ENCODE measurements around the gene PHF21B. TPM values are rescaled to one million over a fixed set of nuclear protein-coding genes. Genes with fewer than 3 reads are reported as not detected.

Gene PHF21B
- total RNA-seq, 1 experiment from 2014 or later: 4.5 TPM

GRCh38 chr22:44975427-44976262 lies 34.2 kb downstream of the PHF21B start:
- DNase-seq (ENCODE audit: low read depth, low spot score): peak; percentile 8
- Histone ChIP-seq H3K9me3 (ENCODE audit: control insufficient read depth, insufficient read depth, low read depth, low read length) (no peaks in the 10 kb centered on the region), H3K27me3 (ENCODE audit: control insufficient read depth, insufficient read depth, low read length) (no peaks in the 10 kb centered on the region), H3K27ac (ENCODE audit: low read length) (no peak overlapping the region), H3K4me3 (ENCODE audit: low read depth in 2 of 2, low read length in 2 of 2) (no peak overlapping the region), H3K36me3 (ENCODE audit: control insufficient read depth, insufficient read depth, low read length) (no peaks in the 10 kb centered on the region), H3K4me1 (ENCODE audit: control insufficient read depth, insufficient read depth, low read length) (no peaks in the 10 kb centered on the region)
- in situ Hi-C loops (cut with HindIII; ENCODE audit: low pct_unique_long_range_greater_than_20kb, low sequenced_read_pairs) (no loop called here), intact Hi-C loops (cut with micrococcal nuclease; ENCODE audit: unreplicated experiment) (loop anchor here (5.0 kb wide), 1 partner anchor 107 kb away; no protein-coding TSS in a partner anchor)
- ChIA-PET CTCF (no interaction called here), POLR2A (no interaction called here)
- TF ChIP-seq, protein P1, sequence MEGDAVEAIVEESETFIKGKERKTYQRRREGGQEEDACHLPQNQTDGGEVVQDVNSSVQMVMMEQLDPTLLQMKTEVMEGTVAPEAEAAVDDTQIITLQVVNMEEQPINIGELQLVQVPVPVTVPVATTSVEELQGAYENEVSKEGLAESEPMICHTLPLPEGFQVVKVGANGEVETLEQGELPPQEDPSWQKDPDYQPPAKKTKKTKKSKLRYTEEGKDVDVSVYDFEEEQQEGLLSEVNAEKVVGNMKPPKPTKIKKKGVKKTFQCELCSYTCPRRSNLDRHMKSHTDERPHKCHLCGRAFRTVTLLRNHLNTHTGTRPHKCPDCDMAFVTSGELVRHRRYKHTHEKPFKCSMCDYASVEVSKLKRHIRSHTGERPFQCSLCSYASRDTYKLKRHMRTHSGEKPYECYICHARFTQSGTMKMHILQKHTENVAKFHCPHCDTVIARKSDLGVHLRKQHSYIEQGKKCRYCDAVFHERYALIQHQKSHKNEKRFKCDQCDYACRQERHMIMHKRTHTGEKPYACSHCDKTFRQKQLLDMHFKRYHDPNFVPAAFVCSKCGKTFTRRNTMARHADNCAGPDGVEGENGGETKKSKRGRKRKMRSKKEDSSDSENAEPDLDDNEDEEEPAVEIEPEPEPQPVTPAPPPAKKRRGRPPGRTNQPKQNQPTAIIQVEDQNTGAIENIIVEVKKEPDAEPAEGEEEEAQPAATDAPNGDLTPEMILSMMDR (IDR thresholded peaks at IDR 0.05): peak; percentile 84
- TF ChIP-seq REST (IDR thresholded peaks at IDR 0.05; ENCODE audit: insufficient read depth in 1 of 2, low read depth in 2 of 2, low read length in 1 of 2): peak; percentile 99
- TF ChIP-seq SIN3A (IDR thresholded peaks at IDR 0.05; ENCODE audit: borderline replicate concordance, insufficient read depth, low read depth, low read length): 0 out of 2 replicates have a peak, but pooled peaks have one; percentile 48
- no peak for TF ChIP-seq POLR2AphosphoS5 (IDR thresholded peaks at IDR 0.05; ENCODE audit: low read depth, low read length)
- TF ChIP-seq TCF7L2 (IDR thresholded peaks at IDR 0.05; ENCODE audit: low read depth, low read length): no peak
- ATAC-seq: peak; percentile 91
- no TSS peak for BruUV-seq (replicated peaks)

- H3K27me3 ChIP-seq (ENCODE audit: control insufficient read depth, insufficient read depth, low read length): no peaks in the 10 kb centered on the region
- intact Hi-C loops (cut with micrococcal nuclease; ENCODE audit: unreplicated experiment): no loop called here
- no TSS peak for BruUV-seq (replicated peaks)
- H3K36me3 ChIP-seq (ENCODE audit: control insufficient read depth, insufficient read depth, low read length): no peaks in the 10 kb centered on the region
- H3K27ac ChIP-seq (ENCODE audit: low read length): no peak overlapping the region
- no peaks in the 10 kb centered on the region for H3K9me3 ChIP-seq (ENCODE audit: control insufficient read depth, insufficient read depth, low read depth, low read length)
- DNase-seq (ENCODE audit: low read depth, low spot score) (no peak), ATAC-seq (no peak)
- no peaks in the 10 kb centered on the region for H3K4me1 ChIP-seq (ENCODE audit: control insufficient read depth, insufficient read depth, low read length)
- no peak overlapping the region for H3K4me3 ChIP-seq (ENCODE audit: low read depth in 2 of 2, low read length in 2 of 2)
- no peak for TF ChIP-seq REST (IDR thresholded peaks at IDR 0.05; ENCODE audit: insufficient read depth in 1 of 2, low read depth in 2 of 2, low read length in 1 of 2)
- TF ChIP-seq SIN3A (IDR thresholded peaks at IDR 0.05; ENCODE audit: borderline replicate concordance, insufficient read depth, low read depth, low read length): no peak
- TF ChIP-seq POLR2AphosphoS5 (IDR thresholded peaks at IDR 0.05; ENCODE audit: low read depth, low read length): no peak
- no peak for TF ChIP-seq TCF7L2 (IDR thresholded peaks at IDR 0.05; ENCODE audit: low read depth, low read length)
- TF ChIP-seq, protein P1 (IDR thresholded peaks at IDR 0.05): no peak
- ChIA-PET CTCF (no interaction called here), POLR2A (no interaction called here)
- in situ Hi-C loops (cut with HindIII; ENCODE audit: low pct_unique_long_range_greater_than_20kb, low sequenced_read_pairs): no loop called here
Measured at GRCh38 chr22:44974454-44974853, 35.4 kb downstream of the PHF21B start.
